Right cardiac atrium (tissue), 5 donors: ENCODE data around the gene RAD54L. TPM values are rescaled to one million over a fixed set of nuclear protein-coding genes. Genes with fewer than 3 reads are reported as not detected.
"Not testable (repeated sequence)": the region's sequence is repeated elsewhere in the genome, so short reads cannot be mapped to it uniquely, and the experiment has no call there.

Source experiments
- ATAC-seq, 2 donors: fragments of 200-7000 bp; cut with Tn5 transposase; one replicate each; pipeline versions ENCODE4 v1.8.0 to v1.9.1; 2020; ENCODE audit warnings: moderate library complexity in 2 of 2, mild to moderate bottlenecking in 1 of 2
- DNase-seq, 3 donors: peaks; one replicate each; pipeline ENCODE4 v3.0.0-alpha.2; 2020
- H3K27ac ChIP-seq: one replicate; pipeline ENCODE4 v1.5.1; 2013; ENCODE audit warnings: mild to moderate bottlenecking, low read length, control low read depth, moderate library complexity
- H3K27me3 ChIP-seq: one replicate; pipeline ENCODE4 v1.6.1; 2013; ENCODE audit not compliant: control insufficient read depth, insufficient read depth
- H3K4me1 ChIP-seq: one replicate; pipeline ENCODE4 v1.6.1; 2013; ENCODE audit warnings: low read length; ENCODE audit not compliant: control insufficient read depth, insufficient read depth
- H3K4me3 ChIP-seq: one replicate; pipeline ENCODE4 v1.5.1; 2013; ENCODE audit warnings: low read length, control low read depth
- H3K9me3 ChIP-seq: one replicate; pipeline ENCODE4 v1.6.1; 2013; ENCODE audit warnings: low read length; ENCODE audit not compliant: control insufficient read depth
- WGBS: extraction: QIAGEN DNeasy Blood & Tissue Kit; methylation state at CpG from one replicate; pipeline ENCODE4 v1.1.7; 2013; 5-methylcytosine and 5-hydroxymethylcytosine counted together
- intact Hi-C, 4 donors: fragments of 100-400 bp; cut with DNase I; formaldehyde crosslinking; loops; one replicate each; pipeline versions ENCODE4 v1.11.0 to v1.14.0; 2022 to 2023
- polyA plus RNA-seq: library from polyadenylated mRNA; stranded (reverse); fragments of 200-250 nt; gene quantifications from one replicate; pipeline ENCODE4 v1.2.3, GENCODE V29; 2013
- total RNA-seq, 4 donors: library from RNA; stranded (reverse); fragmentation: NEBNext Ultra II Directional; extraction: Animal tissue kit (Norgen Biotek cat#: 25700); gene quantifications; one replicate each; pipeline ENCODE4 v1.2.1, GENCODE V29; 2021
- donor health status: healthy with polysubstance abuse.
- donor health status: DM: no; HTN: yes; CAD: no.
- donor health status: DM: no; HTN: no; CAD: no.
- donor health status: DM: no; HTN: yes; CAD: no; lungs with severe emphysema.
- donor health status: DM: yes; HTN: yes; CAD: no.

Gene RAD54L
- total and polyA plus RNA-seq, 5 donors = 0.16 to 0.89 (median 0.65) TPM; not detected in 1

- H3K9me3 ChIP-seq, H3K27me3 ChIP-seq, H3K27ac ChIP-seq, ATAC-seq, H3K4me1 ChIP-seq, H3K4me3 ChIP-seq: not testable (repeated sequence)
- intact Hi-C loops = loop anchor here in 1 of 4 donors (10.0 kb wide), 1 partner anchor 103 kb away; the partner anchor contains the start of gene NSUN4
- 87% methylated on average over 11 of the region's 38 CpGs for WGBS
- peak in 1 of 3 donors; percentile 75 for DNase-seq
Observed at GRCh38 chr1:46241733-46242132, 5.8 kb upstream of the RAD54L start.

GRCh38 chr1:46242918-46243317 lies 4.6 kb upstream of the RAD54L start:
- Histone ChIP-seq H3K27ac (no peak overlapping the region), H3K4me3 (no peak overlapping the region), H3K27me3 (no peaks in the 10 kb centered on the region), H3K4me1 (peaks cover 2% of the 10 kb centered on the region), H3K9me3 (no peaks in the 10 kb centered on the region)
- no peak for DNase-seq
- intact Hi-C loops = loop anchor here in 1 of 4 donors (10.0 kb wide), 1 partner anchor 102 kb away; the partner anchor contains the start of gene NSUN4
- ATAC-seq = no peak
- WGBS = 74% methylated on average over 1 of the region's 1 CpG

GRCh38 chr1:46243831-46244230 lies 3.7 kb upstream of the RAD54L start:
- intact Hi-C loops = loop anchor here in 1 of 4 donors (10.0 kb wide), 1 partner anchor 101 kb away; the partner anchor contains the start of gene NSUN4
- not testable (repeated sequence) for DNase-seq, H3K27ac ChIP-seq, H3K4me3 ChIP-seq, H3K4me1 ChIP-seq, H3K9me3 ChIP-seq, H3K27me3 ChIP-seq, ATAC-seq
- WGBS = 92% methylated on average over 3 of the region's 3 CpGs

GRCh38 chr1:46244656-46245371 lies 2.7 kb upstream of the RAD54L start:
- peaks cover 2% of the 10 kb centered on the region for H3K4me1 ChIP-seq
- intact Hi-C loops = loop anchor here in 1 of 4 donors (10.0 kb wide), 1 partner anchor 100 kb away; the partner anchor contains the start of gene NSUN4
- DNase-seq (no peak), ATAC-seq (no peak)
- WGBS = 64% methylated on average over 3 of the region's 3 CpGs
- H3K9me3 ChIP-seq = no peaks in the 10 kb centered on the region
- H3K4me3 ChIP-seq = no peak overlapping the region
- no peaks in the 10 kb centered on the region for H3K27me3 ChIP-seq
- H3K27ac ChIP-seq = no peak overlapping the region

- not testable (repeated sequence) for H3K27ac ChIP-seq, H3K4me3 ChIP-seq, H3K27me3 ChIP-seq, ATAC-seq, H3K4me1 ChIP-seq, H3K9me3 ChIP-seq
- 89% methylated on average over 17 of the region's 17 CpGs for WGBS
- peak in 1 of 3 donors; percentile 41 for DNase-seq
- intact Hi-C loops = loop anchor here in 1 of 4 donors (10.0 kb wide), 1 partner anchor 99 kb away; the partner anchor contains the start of gene NSUN4
Observed at GRCh38 chr1:46246136-46246535, 1.4 kb upstream of the RAD54L start.

GRCh38 chr1:46246548-46247435 lies 771 bp upstream of the RAD54L start:
- no peaks in the 10 kb centered on the region for H3K27me3 ChIP-seq
- peak; percentile 93 for ATAC-seq
- intact Hi-C loops = loop anchor here in 1 of 4 donors (10.0 kb wide), 1 partner anchor 98 kb away; the partner anchor contains the start of gene NSUN4
- peak; percentile 65 to 76 (median 76) for DNase-seq
- H3K4me3 ChIP-seq = peak overlapping the region; percentile 73
- H3K4me1 ChIP-seq = peaks cover 2% of the 10 kb centered on the region
- H3K27ac ChIP-seq = peak overlapping the region; percentile 65
- WGBS = 2% methylated on average over 35 of the region's 35 CpGs
- H3K9me3 ChIP-seq = no peaks in the 10 kb centered on the region

GRCh38 chr1:46248122-46248920 lies 758 bp downstream of the RAD54L start:
- intact Hi-C loops = loop anchor here in 1 of 4 donors (10.0 kb wide), 1 partner anchor 96 kb away; the partner anchor contains the start of gene NSUN4
- Histone ChIP-seq H3K4me1 (peaks cover 2% of the 10 kb centered on the region), H3K9me3 (no peaks in the 10 kb centered on the region), H3K4me3 (peak overlapping the region; percentile 63), H3K27me3 (no peaks in the 10 kb centered on the region), H3K27ac (no peak overlapping the region)
- ATAC-seq (no peak), DNase-seq (peak; percentile 38 to 76 (median 63))
- WGBS = 3% methylated on average over 7 of the region's 7 CpGs

GRCh38 chr1:46254668-46255067 lies 7.1 kb downstream of the RAD54L start:
- ATAC-seq = no peak
- intact Hi-C loops = no loop called here
- Histone ChIP-seq H3K4me1 (no peaks in the 10 kb centered on the region), H3K27ac (no peak overlapping the region), H3K4me3 (no peak overlapping the region), H3K27me3 (no peaks in the 10 kb centered on the region), H3K9me3 (no peaks in the 10 kb centered on the region)
- WGBS = 91% methylated on average over 5 of the region's 5 CpGs
- DNase-seq = no peak

- no peak overlapping the region for H3K4me3 ChIP-seq
- H3K27me3 ChIP-seq = no peaks in the 10 kb centered on the region
- intact Hi-C loops = no loop called here
- no peaks in the 10 kb centered on the region for H3K4me1 ChIP-seq
- H3K27ac ChIP-seq = no peak overlapping the region
- H3K9me3 ChIP-seq = no peaks in the 10 kb centered on the region
- 98% methylated on average over 2 of the region's 2 CpGs for WGBS
- no peak for DNase-seq
- ATAC-seq = no peak
Observed at GRCh38 chr1:46256523-46256922, 9.0 kb downstream of the RAD54L start.

- no peaks in the 10 kb centered on the region for H3K9me3 ChIP-seq
- WGBS = 86% methylated on average over 1 of the region's 1 CpG
- no peak overlapping the region for H3K4me3 ChIP-seq
- intact Hi-C loops = no loop called here
- no peak for DNase-seq
- H3K27me3 ChIP-seq = no peaks in the 10 kb centered on the region
- ATAC-seq = no peak
- H3K4me1 ChIP-seq = no peaks in the 10 kb centered on the region
- no peak overlapping the region for H3K27ac ChIP-seq
Observed at GRCh38 chr1:46262508-46262907, 14.9 kb downstream of the RAD54L start.
